GM12865 (cell line): ENCODE measurements around the gene FOXO6.

Experiments used
- DNase-seq: peaks from one replicate; pipeline ENCODE4 v3.0.0; 2010; ENCODE audit warnings: low read depth
- H3K4me3 ChIP-seq: 2 replicates; pipeline ENCODE4 v1.5.1; 2011; ENCODE audit warnings: mild to moderate bottlenecking, low read depth, low read length, control low read depth
- CTCF ChIP-seq: IDR thresholded peaks from 2 replicates; pipeline ENCODE4 v1.5.1; 2011; ENCODE audit warnings: low read length, control low read depth, low read depth, inconsistent platforms; ENCODE audit not compliant: insufficient read depth; ENCODE audit errors: missing control alignments

Gene FOXO6

GRCh38 chr1:41380979-41381691, 19.9 kb downstream of the FOXO6 start:
- DNase-seq, result no peak
- H3K4me3 ChIP-seq, result no peak overlapping the region

GRCh38 chr1:41381692-41382479, 20.7 kb downstream of the FOXO6 start:
- no peak overlapping the region for H3K4me3 ChIP-seq
- DNase-seq, result no peak

More at GRCh38 chr1:41380979-41381691, 19.9 kb downstream of the FOXO6 start:
- TF ChIP-seq CTCF, result no peak

GRCh38 chr1:41382480-41383090, 21.4 kb downstream of the FOXO6 start:
- TF ChIP-seq CTCF, result no peak
- H3K4me3 ChIP-seq, result no peak overlapping the region
- no peak for DNase-seq

More at GRCh38 chr1:41381692-41382479, 20.7 kb downstream of the FOXO6 start:
- no peak for TF ChIP-seq CTCF

GRCh38 chr1:41383094-41383852, 22.0 kb downstream of the FOXO6 start:
- no peak overlapping the region for H3K4me3 ChIP-seq

GRCh38 chr1:41384579-41384978, 23.3 kb downstream of the FOXO6 start:
- no peak overlapping the region for H3K4me3 ChIP-seq
- TF ChIP-seq CTCF, result no peak
- DNase-seq, result no peak

More at GRCh38 chr1:41383094-41383852, 22.0 kb downstream of the FOXO6 start:
- no peak for DNase-seq
- TF ChIP-seq CTCF, result no peak

GRCh38 chr1:41385398-41386195, 24.4 kb downstream of the FOXO6 start:
- H3K4me3 ChIP-seq, result no peak overlapping the region
- TF ChIP-seq CTCF, result no peak
- no peak for DNase-seq
